Dermis microvascular lymphatic vessel endothelial cell (primary cell): ENCODE data around the gene CAMK2B. TPM values are rescaled to one million over a fixed set of nuclear protein-coding genes. Genes with fewer than 3 reads are reported as not detected.
"Not testable (repeated sequence)": the region's sequence is repeated elsewhere in the genome, so short reads cannot be mapped to it uniquely, and the experiment has no call there.

Experiments
- DNase-seq, 2 donors: peaks; one replicate each; pipeline versions ENCODE4 v3.0.0 to v3.0.0-alpha.2; 2010; ENCODE audit warnings: low read depth in 2 of 2
- total RNA-seq: library from RNA; depleted of rRNA; stranded (reverse); fragments of >200 nt; gene quantifications from 2 replicates; pipeline ENCODE4 v1.2.1, GENCODE V29; 2014

CAMK2B gene
- total RNA-seq, 1 donor from 2014 or later: 0.13 TPM

DNA sequence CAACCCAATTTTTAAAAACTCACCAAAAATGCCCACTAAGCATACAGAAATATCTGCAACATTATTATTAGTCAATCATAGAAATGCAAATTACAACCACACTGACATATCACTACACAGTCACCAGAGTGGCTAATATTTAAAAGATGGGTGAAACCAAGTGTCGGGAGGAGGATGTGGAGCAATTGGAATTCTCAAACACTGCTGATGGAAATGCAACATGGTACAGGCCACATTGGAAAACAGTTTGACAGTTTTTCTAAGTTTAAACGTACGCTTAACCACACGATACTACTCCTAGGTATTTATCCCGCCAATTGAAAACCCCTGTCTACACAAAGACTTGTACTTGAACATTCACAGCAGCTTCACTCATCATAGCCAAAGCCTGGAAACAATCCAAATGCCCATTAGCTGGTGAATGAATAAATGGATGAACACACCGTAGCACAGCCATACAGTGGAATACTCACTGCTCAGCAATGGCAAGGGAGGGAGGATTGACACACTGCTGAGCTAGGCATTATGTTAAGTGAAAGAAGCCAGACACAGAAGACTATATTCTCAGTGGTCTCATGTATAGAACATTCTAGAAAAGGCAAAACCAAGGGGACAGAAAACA lies 152.5 kb downstream of the CAMK2B start:
- DNase-seq: no peak

DNA sequence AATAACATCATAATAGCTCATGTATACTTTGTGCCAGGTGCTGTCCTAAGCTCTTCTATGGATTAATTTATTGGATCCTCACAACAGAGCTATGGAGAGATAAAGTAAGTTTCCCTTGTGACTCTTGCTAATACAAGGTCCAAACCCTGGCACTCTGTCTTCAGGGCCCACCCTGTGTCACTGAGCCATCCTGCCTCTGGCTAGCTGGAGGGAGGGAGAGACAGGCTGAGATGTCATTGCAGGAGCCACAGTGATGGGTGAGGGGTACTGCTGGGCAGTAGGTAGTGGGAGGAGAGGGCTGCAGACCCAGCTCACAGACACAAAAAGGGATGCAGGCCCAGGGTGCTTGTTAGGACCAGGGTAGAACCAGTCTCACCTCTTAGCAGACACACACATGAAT lies 153.0 kb downstream of the CAMK2B start:
- DNase-seq: no peak

DNA sequence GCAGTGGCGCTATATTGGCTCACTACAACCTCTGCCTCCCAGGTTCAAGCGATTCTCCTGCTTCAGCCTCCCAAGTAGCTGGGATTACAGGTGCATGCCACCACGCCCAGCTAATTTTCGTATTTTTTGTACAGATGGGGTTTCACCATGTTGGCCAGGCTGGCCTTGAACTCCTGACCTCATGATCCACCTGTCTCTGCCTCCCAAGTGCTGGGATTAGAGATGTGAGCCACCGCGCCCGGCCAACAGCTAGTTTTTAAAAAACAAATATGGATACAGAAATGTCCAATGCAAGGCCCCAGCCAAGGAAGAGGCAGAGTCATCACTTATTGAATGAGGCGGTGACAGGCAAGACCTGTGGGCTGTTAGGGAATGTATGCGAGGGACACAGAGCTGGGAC lies 153.5 kb downstream of the CAMK2B start:
- DNase-seq: not testable (repeated sequence)

- DNase-seq: no peak
Observed at GRCh38 chr7:44167920-44168319, 157.5 kb downstream of the CAMK2B start.

Other genes with a start within 250 kb of the CAMK2B start
- gene POLM, start 243.1 kb downstream of the CAMK2B start, total RNA-seq: 5.8 and 8.2 TPM in 2 replicates
- gene AEBP1, start 221.2 kb downstream of the CAMK2B start, total RNA-seq: 9.1 and 19.6 TPM in 2 replicates
- 57.7 and 72.1 TPM in 2 replicates for gene POLD2, start 202.0 kb downstream of the CAMK2B start, total RNA-seq
- gene MYL7, start 184.3 kb downstream of the CAMK2B start, total RNA-seq: not detected in 2 replicates
- gene GCK, start 136.2 kb downstream of the CAMK2B start, total RNA-seq: 0.26 and 0.38 TPM in 2 replicates
- 83.7 and 95.2 TPM in 2 replicates for gene YKT6, start 124.6 kb downstream of the CAMK2B start, total RNA-seq
- 60.7 and 72.4 TPM in 2 replicates for gene NUDCD3, start 165.1 kb upstream of the CAMK2B start, total RNA-seq
- gene NPC1L1, start 215.7 kb upstream of the CAMK2B start, total RNA-seq: not detected in 2 replicates
- 25.0 and 54.0 TPM in 2 replicates for gene DDX56, start 248.3 kb upstream of the CAMK2B start, total RNA-seq